Bronchial epithelial cell (primary cell): ENCODE results near the gene AARS2. TPM values are rescaled to one million over a fixed set of nuclear protein-coding genes. Genes with fewer than 3 reads are reported as not detected.
"Not testable (repeated sequence)": the region's sequence is repeated elsewhere in the genome, so short reads cannot be mapped to it uniquely, and the experiment has no call there.

Source experiments
- DNase-seq: peaks from one replicate; pipeline ENCODE4 v3.0.0-alpha.2; 2010; ENCODE audit warnings: low read depth
- FAIRE-seq: peaks from 2 replicates; lab custom pipeline; 2011; peaks lifted over from hg19 to GRCh38; lab: Jason Lieb, UNC
- H3K27me3 ChIP-seq: 2 replicates; pipeline ENCODE4 v1.5.1; 2011; ENCODE audit warnings: low read length; ENCODE audit not compliant: control insufficient read depth, insufficient read depth
- H3K36me3 ChIP-seq: 2 replicates; pipeline ENCODE4 v1.5.1; 2011; ENCODE audit warnings: low read length; ENCODE audit not compliant: control insufficient read depth, insufficient read depth
- H3K4me3 ChIP-seq: 2 replicates; pipeline ENCODE4 v1.5.1; 2011; ENCODE audit warnings: mild to moderate bottlenecking, low read depth, low read length, control low read depth
- total RNA-seq: library from RNA; depleted of rRNA; stranded (reverse); fragments of >200 nt; gene quantifications from 2 replicates; pipeline ENCODE4 v1.2.1, GENCODE V29; 2014
- TF ChIP-seq, protein P1 (sequence below): IDR thresholded peaks from 2 replicates; pipeline ENCODE4 v1.5.1; 2011; ENCODE audit warnings: mild to moderate bottlenecking, moderate library complexity, low read length, control low read depth, inconsistent platforms; ENCODE audit not compliant: insufficient read depth, severe bottlenecking

Gene AARS2
- total RNA-seq, 1 donor from 2014 or later, result 9.5 TPM

GRCh38 chr6:44333942-44334341, 20.8 kb upstream of the AARS2 start:
- FAIRE-seq, result no peak
- Histone ChIP-seq H3K4me3 (no peak overlapping the region), H3K27me3 (peaks cover 3% of the 10 kb centered on the region), H3K36me3 (no peaks in the 10 kb centered on the region)
- DNase-seq, result no peak
- TF ChIP-seq, protein P1, sequence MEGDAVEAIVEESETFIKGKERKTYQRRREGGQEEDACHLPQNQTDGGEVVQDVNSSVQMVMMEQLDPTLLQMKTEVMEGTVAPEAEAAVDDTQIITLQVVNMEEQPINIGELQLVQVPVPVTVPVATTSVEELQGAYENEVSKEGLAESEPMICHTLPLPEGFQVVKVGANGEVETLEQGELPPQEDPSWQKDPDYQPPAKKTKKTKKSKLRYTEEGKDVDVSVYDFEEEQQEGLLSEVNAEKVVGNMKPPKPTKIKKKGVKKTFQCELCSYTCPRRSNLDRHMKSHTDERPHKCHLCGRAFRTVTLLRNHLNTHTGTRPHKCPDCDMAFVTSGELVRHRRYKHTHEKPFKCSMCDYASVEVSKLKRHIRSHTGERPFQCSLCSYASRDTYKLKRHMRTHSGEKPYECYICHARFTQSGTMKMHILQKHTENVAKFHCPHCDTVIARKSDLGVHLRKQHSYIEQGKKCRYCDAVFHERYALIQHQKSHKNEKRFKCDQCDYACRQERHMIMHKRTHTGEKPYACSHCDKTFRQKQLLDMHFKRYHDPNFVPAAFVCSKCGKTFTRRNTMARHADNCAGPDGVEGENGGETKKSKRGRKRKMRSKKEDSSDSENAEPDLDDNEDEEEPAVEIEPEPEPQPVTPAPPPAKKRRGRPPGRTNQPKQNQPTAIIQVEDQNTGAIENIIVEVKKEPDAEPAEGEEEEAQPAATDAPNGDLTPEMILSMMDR, result no peak

GRCh38 chr6:44333273-44333919, 20.2 kb upstream of the AARS2 start:
- TF ChIP-seq, protein P1, result no peak
- H3K4me3 ChIP-seq, result no peak overlapping the region
- no peaks in the 10 kb centered on the region for H3K36me3 ChIP-seq
- peaks cover 3% of the 10 kb centered on the region for H3K27me3 ChIP-seq
- no peak for FAIRE-seq
- no peak for DNase-seq

GRCh38 chr6:44332585-44332984, 19.4 kb upstream of the AARS2 start:
- TF ChIP-seq, protein P1, result no peak
- DNase-seq (no peak), FAIRE-seq (no peak)
- H3K27me3 ChIP-seq, result peaks cover 3% of the 10 kb centered on the region
- no peaks in the 10 kb centered on the region for H3K36me3 ChIP-seq
- no peak overlapping the region for H3K4me3 ChIP-seq

- no peak for FAIRE-seq
- TF ChIP-seq, protein P1, result no peak
- H3K27me3 ChIP-seq, result peaks cover 3% of the 10 kb centered on the region
Measured at GRCh38 chr6:44329858-44330257, 16.7 kb upstream of the AARS2 start.

GRCh38 chr6:44328203-44328602, 15.1 kb upstream of the AARS2 start:
- H3K27me3 ChIP-seq, FAIRE-seq, H3K36me3 ChIP-seq, H3K4me3 ChIP-seq, DNase-seq: not testable (repeated sequence)

More at GRCh38 chr6:44329858-44330257, 16.7 kb upstream of the AARS2 start:
- no peak for DNase-seq
- H3K4me3 ChIP-seq, result no peak overlapping the region
- no peaks in the 10 kb centered on the region for H3K36me3 ChIP-seq

DNA sequence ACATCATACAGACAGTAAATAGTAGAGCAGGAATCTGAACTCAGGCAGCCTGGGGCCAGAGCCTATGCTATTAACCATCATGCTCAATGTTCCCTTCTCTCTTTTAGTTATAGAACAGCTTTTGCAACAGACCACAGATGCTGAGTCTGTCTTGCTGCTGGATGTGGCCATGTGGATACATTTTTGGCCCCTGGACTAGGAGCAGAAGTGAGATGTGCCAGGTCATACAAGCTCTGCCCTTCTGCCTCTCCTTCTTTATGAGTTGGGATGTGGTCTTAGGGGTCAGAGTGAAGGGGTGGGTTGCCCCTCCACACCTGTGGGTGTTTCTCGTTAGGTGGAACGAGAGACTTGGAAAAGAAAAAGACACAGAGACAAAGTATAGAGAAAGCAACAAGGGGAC, 14.6 kb upstream of the AARS2 start:
- TF ChIP-seq, protein P1, result no peak
- Histone ChIP-seq H3K4me3 (no peak overlapping the region), H3K36me3 (no peaks in the 10 kb centered on the region), H3K27me3 (peaks cover 3% of the 10 kb centered on the region)
- FAIRE-seq, result no peak
- DNase-seq, result no peak
